Fibroblast of pulmonary artery (primary cell): ENCODE measurements around the gene MLANA.

ENCODE experiments used
- DNase-seq: peaks from one replicate; pipeline ENCODE4 v3.0.0-alpha.2; 2010; ENCODE audit warnings: low read depth
- H3K4me3 ChIP-seq: replicated peaks from 2 replicates; pipeline ENCODE4 v1.5.1; 2011; ENCODE audit warnings: low read depth, mild to moderate bottlenecking, control low read depth, low read length, moderate library complexity
- TF ChIP-seq, protein P1 (sequence below): IDR thresholded peaks from 2 replicates; pipeline ENCODE4 v1.5.1; 2011; ENCODE audit warnings: mild to moderate bottlenecking, control low read depth, low read length, inconsistent platforms; ENCODE audit errors: missing control alignments

MLANA gene

DNA sequence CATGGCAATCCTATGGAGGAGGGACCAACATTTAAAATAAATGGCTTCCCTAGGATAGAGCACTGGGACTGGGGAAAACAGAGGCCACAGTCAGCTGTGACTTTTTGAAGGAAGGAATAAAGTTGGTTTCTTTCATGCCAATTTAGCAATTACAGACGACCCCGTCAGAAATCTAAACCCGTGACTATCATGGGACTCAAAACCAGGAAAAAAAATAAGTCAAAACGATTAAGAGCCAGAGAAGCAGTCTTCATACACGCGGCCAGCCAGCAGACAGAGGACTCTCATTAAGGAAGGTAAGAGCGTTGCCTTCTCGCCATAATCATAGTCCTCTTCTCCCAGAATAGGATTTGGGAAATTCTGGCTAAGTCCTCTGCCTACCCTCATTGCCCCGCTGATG lies at the start of gene MLANA:
Gene MLANA (plus strand): TSS at position 249 of the 400 bp plus-strand sequence. CDS start 1,586 bp downstream, outside the sequence.
- no peak within 1 kb of the TSS for H3K4me3 ChIP-seq
- TF ChIP-seq, protein P1, sequence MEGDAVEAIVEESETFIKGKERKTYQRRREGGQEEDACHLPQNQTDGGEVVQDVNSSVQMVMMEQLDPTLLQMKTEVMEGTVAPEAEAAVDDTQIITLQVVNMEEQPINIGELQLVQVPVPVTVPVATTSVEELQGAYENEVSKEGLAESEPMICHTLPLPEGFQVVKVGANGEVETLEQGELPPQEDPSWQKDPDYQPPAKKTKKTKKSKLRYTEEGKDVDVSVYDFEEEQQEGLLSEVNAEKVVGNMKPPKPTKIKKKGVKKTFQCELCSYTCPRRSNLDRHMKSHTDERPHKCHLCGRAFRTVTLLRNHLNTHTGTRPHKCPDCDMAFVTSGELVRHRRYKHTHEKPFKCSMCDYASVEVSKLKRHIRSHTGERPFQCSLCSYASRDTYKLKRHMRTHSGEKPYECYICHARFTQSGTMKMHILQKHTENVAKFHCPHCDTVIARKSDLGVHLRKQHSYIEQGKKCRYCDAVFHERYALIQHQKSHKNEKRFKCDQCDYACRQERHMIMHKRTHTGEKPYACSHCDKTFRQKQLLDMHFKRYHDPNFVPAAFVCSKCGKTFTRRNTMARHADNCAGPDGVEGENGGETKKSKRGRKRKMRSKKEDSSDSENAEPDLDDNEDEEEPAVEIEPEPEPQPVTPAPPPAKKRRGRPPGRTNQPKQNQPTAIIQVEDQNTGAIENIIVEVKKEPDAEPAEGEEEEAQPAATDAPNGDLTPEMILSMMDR: no peak

GRCh38 chr9:5841771-5842573 lies 48.7 kb upstream of the MLANA start:
- no peak overlapping the region for H3K4me3 ChIP-seq
- TF ChIP-seq, protein P1: no peak
- no peak for DNase-seq

More for the DNA sequence above, at the start of gene MLANA:
- DNase-seq: no peak

DNA sequence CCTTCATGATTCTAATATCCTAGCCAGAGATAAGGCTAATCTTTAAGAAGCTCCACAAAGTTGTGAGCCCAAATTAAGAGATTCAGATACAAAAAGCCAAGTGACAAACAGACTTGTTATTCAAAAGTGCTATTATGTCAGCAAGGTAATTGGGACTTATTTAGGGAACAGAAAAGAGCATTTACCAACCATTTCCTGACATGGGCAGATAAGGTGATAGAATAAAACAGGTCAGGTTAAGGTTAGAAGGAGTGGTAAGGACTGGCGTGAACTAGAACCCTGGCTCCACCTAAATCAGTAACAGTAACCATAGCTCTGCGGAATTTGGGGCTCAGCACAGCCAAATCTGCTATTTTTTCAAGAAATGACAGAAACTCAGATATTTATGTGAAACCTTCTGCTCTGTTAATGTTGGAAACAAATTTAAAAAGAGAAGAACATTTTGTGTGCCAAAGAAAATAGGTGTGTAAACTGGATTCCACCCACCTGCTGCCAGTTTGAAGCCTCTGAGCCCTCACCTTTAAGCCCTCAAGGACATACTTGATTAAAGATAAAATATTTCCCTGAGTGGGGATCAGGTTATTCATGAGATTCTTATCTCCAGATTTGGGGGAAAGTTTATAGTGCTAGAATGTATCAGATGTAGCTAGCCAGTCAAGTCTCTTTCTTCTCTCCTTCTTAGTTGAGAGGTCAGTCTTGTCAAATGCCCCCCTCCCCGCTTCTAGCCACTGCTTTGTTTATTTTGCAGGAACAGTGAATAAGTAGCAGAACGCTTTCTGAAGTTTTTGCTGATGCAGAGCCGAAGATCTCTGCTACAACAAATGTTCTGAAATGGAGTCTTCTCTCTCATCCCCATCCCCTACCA lies 47.5 kb upstream of the MLANA start:
- no peak overlapping the region for H3K4me3 ChIP-seq
- TF ChIP-seq, protein P1: no peak

DNA sequence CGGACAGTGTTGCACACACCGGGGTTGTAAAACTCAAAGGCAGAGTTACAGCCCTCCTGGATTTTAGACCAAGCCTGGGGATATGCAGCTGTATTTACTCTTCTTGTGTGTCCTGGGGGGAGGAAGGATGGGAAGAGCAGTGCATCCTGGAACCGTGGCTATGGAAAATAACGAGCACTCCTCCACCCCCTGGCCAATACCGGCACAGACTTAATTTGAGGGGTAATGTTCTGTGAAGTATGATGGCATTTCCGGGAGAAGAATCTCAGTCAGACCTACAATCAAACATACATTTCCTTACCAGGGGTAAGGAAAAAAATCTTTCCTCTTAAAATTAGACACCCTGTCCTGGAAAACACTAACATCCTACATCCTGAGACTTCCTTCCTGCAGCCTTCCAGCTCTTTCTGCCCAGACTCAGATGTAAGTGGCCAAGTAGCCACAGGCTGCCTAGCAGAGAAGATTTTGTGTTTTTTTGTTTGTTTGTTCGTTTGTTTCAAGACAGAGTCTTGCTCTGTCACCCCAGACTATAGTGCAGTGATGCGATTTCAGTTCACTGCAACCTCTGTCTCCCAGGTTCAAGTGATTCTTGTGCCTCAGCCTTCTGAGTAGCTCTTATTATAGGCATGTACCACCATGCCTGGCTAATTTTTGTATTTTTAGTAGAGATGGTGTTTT lies 46.8 kb upstream of the MLANA start:
- peak; percentile 45 for DNase-seq
- TF ChIP-seq, protein P1: no peak
- H3K4me3 ChIP-seq: no peak overlapping the region

More for the DNA sequence above, 47.5 kb upstream of the MLANA start:
- no peak for DNase-seq

DNA sequence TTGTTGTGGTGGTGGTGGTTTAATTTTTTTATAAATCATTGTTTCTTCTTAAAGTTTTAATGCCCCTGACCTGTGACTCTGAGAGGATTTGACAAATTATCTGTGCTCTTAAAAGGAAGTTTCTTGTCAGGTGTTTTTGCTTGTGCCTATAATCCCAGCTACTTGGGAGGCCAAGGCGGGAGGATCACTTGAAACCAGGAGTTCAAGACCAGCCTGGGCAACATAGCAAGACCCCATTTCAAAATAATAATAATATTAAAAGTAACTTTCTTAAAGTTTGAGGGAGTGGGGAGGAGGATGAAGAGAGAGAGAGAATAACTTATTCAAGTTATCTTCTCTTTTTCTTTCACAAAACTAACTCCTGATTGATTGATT lies 45.5 kb upstream of the MLANA start:
- H3K4me3 ChIP-seq: no peak overlapping the region
- no peak for DNase-seq
- TF ChIP-seq, protein P1: no peak

DNA sequence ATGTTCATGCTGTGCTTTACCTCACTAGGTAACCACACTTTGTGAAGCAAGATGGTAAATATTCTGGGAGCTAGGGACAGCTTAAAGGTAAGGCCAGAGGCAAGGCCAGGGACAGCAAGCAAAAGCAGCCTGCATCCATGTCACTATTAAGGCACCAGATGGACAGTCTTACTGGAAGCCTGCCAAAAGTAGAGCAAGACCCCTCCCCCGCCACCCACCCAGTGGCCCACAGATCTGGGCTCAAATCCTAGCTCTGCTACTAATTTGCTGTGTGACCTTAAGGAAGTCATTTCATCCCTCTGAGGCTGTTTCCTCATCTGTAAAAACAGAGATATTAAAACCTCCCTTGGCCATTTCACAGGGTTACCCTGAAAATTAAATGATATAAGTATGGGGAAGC lies 44.6 kb upstream of the MLANA start:
- DNase-seq: no peak
- TF ChIP-seq, protein P1: no peak
- H3K4me3 ChIP-seq: no peak overlapping the region
